Activated T-cell treated with anti-CD3 and anti-CD28 coated beads for 1 hour (primary cell): ENCODE data around the gene SORBS1.

ENCODE experiments used
- DNase-seq: peaks from one replicate; pipeline ENCODE4 v3.0.0-alpha.2; 2020; ENCODE audit warnings: low read depth

SORBS1 gene

DNA sequence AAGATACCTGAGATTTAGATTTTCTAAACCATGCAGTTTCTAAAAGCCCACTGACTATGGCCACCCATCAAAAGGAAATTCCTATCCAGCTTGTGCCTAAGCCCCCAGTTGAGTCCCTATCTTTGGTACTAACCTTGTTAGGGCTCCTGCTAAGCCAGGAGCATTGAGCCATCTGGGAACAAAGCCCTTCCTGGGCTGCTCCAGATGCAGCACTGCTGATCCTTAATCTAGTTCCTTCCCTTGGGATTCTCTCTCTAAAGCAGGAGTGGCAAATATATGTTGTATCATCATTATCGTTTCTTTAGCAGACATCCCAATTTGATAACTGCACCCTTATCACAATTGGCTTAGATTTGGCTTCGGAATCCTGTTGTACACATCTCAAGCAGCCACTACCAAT, 245.7 kb downstream of the SORBS1 start:
- DNase-seq: no peak

DNA sequence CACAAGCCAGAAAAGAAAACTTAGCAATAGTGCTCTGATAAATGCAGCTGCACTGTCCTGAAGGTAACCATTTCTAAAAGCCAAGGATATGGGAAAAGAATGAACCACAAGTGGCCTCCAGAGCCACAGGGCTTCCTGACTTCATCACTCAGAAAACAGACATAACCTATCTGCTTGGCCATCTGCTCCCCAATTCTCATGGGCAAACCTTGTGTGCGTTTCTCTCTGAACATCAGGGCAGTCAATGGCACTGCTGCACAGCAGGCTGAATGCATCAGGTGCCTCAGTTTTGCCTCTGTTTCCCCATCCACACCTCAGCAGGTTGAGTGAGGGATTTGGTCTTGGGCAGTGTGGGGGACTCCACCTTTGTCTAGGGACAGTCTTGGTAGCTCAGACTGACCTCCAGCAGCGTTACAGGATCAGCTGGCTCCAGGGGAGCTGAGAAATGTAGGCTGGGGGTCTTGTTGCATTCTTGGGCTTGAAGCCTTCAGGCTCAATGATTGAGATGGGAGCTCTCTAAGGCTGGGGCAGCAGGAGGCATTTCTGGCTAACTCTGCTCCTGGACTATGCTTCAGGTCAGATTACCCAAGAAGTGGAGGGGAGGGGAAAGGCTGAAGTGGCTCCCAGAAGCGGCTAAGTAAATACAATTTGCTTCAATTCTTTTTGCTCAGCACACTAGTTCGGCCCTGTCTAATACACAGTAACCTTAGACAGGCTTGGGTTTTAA, 246.8 kb downstream of the SORBS1 start:
- DNase-seq: no peak

DNA sequence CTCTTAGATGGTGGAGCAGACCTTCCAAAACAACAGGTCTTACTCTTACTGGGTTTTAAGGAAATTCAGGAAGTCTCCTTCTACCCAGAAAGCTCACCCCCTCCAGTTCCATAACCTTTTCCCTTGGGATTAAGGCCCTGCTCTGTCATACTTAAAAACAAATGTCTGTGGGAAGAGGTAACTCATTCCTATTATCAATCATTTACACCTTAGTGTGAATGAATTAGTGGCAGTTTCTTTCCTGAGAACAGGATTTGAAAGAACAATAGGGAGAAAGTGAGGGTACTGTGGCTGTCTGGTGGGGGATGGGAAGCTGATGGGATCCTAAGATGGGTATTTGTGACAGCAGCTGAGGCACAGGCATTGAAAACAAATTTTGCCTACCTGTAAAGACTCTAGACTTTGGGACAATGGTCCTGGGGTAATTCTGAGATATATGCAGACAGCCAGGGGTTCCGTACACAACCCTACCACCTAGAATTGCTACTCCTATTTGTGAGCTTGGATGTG, 248.1 kb downstream of the SORBS1 start:
- DNase-seq: no peak

DNA sequence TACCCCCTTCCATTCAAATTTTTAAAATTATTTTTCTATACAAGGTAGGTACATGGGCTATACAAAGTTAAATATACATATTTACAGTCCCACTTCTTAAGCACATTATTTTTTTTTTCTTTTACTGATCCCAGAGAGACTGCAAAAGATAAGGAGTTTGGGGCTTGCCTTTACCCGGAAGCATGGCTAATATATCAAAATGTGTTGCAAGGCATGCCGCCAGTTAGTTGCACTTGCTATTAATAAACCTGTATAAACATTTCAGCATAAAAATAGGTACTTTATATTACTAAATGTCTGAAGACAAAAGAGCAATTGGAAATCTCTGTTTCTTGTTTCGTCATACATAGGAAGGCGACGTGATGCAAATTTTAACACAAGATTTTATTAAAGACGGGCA, 248.9 kb downstream of the SORBS1 start:
- DNase-seq: no peak

DNA sequence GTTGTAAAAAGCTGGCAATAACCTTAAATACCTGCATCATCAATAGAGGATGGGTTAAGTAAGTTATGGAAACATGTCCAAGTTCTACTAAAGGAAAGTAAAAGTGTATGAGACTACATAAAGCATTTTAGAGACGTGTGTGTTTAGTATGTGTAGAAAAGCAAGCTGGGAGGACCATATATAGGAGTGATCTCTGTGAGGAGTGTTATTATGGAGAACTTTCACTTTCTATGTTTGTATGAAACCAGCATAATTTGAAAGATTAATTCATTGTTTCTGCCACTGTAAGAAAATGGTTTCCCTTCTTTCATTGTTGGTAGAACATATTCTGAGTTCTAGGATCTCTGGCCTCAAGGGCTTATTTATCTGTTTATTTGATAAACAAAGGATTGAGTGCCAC, 251.2 kb downstream of the SORBS1 start:
- no peak for DNase-seq

DNA sequence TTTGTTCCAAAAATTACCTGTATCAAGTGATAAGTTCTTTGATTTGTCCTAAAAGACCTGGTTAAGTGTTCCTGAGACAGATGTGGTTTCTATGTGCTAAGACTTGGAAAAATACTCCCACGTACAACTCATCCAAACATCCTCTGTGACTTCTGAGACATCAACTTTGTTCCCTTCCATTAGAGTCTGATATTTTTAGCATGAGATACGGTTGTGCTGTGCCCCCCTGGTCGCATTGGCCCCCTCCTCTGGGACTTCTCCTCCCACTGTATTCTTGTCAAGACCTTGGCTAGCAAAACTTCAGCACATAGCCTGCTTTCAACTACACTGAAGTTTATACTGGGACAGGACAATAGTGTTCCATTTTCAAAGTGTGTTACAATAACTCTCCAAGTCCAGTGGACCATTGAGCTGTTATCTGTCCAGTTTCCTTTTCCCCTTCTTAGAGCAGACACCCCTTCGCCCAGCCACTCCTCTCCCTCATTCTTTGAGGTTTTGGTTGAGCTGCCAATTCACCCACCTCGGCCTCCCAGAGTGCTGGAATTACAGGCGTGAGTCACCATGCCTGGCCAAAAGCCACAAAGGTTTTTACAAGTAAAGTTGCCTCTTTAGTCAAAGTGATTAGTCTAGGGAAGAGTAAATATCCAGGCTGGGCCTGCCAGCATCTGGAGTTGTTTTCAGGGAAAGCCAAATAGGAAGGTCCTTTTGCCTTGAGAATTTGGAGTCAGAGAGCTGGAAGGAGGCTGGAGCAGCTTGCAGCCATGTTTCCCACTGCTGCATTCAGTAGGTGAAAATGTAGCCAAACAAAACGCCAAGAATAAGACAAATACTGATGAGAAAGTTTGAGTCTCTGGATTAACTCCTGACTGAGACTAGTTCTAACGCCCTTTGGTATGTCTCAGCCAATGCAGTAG, 252.5 kb downstream of the SORBS1 start:
- no peak for DNase-seq

DNA sequence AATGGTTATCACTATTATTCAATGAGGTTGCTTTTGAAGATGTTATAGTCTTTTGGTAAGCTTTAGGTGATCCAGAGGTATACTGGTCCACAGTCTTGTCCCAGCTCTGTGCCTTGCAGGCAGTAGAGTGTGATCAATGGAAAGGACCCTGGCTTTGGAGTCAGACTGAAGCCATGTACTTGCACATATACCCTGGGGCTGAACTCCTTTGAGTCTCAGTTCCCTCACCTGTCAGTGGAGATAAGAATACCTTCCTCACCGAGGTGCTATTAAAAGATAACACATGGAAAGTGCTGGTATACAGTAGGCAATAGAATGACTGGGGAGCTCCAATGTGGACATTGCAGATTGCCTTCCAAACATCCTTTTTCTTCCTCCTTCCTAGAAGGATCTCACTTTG, 254.3 kb downstream of the SORBS1 start:
- no peak for DNase-seq

DNA sequence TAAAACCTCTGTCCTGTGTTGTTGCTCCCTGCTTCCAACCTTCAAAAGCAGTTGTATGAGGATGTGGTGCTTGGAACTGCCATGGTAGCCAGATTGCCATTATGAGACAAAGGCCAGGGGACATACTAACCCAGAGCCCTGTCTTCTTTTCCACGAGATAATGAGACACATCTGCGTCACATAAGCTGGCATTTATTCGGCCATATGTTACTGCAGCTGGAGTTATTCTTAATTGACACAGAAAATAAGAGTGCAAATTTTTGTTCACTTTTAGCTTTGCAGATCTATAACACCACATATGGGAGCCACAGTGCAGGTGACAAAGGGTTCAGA, 254.9 kb downstream of the SORBS1 start:
- DNase-seq: no peak

DNA sequence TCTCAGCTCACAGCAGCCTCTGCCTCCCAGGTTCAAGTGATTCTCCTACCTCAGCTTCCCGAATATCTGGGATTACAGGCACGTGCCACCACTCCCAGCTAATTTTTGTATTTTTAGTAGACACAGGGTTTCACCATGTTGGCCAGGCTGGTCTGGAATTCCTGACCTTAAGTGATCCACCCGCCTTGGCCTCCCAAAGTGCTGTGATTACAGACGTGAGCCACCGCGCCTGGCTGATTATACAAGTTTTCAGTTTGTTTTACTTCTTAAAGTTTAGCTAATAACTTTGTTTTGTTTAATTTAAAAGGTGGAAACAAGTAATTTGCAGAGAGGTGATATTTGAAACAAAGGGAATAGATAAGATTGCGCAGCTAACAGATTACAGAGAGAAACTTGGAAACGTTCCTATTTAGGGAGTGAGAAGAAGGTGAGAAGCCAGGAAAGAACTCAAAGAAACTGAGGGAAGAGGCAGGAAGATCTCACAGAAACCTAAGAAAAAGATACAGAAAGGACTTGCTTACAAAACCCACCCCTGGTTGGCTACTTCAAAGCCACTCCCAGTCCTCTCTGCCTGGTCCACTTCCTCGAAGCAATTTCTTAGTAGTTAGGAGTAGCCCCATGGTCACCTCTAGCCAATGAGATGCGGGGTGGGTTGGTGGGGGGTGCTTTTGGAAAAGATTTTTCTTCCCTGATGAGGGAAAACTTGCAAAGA, 255.4 kb downstream of the SORBS1 start:
- DNase-seq: no peak

DNA sequence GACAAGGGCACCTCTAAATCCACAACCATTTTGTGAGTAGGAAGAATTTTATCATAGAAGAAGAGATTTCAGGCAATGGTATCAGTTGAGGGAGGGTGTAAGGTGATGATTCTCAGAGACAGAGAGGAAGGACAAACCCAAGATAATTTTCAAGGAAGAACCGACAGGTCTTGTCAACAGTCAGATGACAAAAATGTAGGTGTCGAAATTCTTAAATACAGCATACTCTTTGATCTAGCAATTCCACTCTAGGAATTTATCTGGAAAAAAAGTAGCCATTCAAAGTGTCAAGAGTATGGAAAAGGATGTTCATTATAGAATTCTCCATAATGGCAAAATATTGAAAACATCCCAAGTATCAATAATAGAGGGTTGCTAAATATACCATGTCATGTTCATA, 256.2 kb downstream of the SORBS1 start:
- DNase-seq: no peak

DNA sequence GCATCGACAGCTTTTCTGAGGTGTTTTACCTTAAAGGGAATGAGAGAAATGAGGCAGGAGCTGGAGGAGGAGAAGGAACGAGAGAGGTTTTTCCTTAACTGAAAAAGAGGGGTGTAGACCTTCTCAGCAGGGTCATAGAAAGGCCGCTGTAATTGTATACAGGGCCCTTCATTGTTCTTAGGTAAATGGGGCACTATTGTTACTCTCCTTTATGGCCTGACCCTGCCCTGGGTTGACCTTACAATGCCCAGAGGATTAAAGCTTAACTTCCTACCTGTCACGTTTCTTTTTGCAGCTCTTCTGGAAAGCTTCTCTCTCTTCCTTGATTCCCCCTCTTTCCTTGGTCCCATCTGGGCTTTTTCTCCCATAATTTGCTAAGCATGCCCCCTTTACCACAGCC, 256.7 kb downstream of the SORBS1 start:
- no peak for DNase-seq

DNA sequence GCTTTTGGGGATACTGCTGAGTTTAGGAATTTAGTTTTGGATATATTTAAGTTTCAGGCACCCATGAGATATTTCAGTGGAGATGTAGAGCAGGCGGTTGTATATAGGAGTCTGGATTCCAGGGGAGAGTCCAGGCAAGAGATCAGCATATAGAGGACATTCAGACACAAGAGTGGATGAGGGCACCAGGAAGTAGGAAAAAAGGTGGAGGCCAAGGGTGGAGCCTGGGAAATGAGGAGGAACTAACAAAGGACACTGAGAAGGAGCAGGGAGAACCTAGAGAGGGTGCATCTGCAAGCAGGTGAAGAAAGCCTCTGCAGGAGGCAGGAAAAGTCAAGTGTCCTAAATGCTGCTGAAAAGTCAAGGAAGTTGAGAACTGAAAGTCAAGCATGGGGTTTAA, 257.2 kb downstream of the SORBS1 start:
- DNase-seq: no peak

DNA sequence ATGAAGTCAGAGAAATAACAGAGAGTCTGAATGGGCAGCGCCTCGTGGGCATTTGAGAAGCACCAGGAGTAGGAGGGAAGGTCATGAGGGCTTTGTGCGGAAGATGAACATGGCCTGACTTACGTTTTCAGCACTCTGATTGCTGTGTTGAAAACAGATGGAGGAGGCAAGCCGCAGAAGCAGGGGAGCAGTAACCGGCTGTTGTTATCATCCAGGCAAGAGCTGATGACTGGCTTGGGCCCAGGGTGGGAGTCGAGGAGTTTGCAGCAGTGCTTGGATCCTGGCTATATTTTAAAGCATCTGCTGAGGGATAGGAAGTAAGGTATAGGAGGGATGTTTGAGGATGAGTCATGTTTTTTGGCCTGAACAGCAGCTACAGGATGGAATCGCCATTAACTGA, 257.6 kb downstream of the SORBS1 start:
- no peak for DNase-seq

DNA sequence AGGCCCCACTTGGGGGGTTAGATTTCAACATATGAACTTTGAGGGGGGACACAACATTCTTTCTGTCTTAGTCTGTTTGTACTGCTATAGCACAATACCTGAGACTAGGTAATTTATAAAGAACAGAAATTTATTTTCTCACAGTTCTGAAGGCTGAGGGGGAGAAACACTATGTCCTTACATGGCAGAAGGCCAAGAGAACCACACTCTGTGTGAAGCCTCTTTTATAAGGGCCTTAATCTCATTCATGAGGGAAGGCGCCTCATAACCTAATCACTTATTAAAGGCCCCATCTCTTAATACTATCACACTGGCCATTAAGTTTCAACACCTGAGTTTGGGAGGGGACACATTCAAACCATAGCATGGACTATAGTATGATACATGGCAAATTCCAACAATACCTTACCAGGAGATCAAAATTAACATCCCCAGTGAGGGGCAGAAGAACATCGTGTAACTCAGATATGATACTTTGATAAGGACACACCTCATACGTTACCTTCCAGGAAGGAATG, 261.1 kb downstream of the SORBS1 start:
- no peak for DNase-seq

DNA sequence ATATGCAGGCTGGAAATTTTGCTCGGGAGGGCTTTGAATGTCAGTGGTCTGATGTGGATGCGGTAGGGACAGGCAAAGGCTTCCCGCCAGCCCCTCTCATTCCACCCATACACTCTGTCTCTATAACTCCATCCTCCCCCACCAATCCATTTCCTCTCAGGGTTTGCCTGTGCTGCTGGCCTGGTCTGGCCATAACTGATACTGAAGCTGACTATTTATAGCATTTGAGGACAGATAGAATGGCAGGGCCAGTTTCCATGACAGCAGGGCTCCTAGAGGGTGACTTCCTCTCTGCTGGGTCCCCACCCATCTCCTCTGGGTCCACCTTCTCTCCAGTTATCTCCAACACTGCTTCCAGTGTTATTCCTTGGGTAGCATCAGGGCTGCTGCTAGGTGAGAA, 263.8 kb downstream of the SORBS1 start:
- no peak for DNase-seq

DNA sequence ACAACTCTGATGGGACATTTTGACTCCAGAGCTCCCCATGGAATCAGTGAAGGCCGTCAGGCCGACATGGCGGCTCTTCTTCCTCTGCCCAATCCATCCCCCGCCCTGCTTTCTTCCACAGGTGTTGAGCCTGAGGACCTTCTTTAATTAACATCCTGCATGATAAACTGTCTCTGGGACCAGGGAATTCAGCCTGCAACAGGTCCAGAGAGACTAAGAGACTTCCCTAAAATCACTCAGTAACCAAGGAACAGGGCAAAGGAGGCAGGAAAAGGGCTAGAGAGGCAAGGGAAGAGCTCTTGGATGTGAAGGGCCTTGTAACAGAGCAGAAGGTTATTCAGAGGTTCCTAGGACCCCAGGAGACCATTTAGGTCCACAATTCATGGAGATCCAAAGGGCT, 264.4 kb downstream of the SORBS1 start:
- DNase-seq: no peak

DNA sequence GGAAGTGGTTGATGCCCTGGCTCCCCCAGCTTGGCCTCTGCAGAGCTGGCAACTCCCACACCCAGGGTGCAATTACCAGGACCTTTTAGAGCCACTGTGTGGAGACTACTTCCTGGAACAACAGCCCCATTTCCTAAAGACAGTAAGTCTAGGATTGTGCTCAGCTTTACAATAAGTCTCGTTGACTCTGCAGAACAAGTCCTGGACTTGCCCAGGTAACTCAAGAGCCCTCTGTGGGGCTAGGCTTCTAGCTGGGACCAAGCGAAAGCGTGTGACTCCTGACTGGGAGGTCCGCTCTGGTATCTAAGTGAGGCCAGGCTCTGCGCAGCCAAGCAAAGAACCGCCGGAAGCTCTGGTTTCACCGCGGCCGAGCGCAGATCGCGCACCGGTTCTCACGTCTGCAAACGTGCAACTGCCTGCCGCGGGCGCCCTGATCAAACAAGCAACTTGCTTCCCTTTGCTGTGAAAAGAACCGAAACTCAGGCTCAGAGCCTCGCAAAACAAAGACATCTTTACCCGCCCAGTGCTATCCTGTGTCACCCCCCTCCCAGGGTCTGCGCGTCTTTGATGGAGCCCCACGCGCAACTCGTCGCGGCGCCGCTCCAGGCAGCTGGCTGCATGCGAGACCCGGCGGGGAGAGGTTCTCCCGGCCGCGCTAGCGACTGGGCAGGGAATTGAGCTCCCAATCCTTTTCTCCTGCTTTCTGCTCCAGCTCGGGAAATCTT, 266.0 kb downstream of the SORBS1 start:
- DNase-seq: peak; percentile 3

DNA sequence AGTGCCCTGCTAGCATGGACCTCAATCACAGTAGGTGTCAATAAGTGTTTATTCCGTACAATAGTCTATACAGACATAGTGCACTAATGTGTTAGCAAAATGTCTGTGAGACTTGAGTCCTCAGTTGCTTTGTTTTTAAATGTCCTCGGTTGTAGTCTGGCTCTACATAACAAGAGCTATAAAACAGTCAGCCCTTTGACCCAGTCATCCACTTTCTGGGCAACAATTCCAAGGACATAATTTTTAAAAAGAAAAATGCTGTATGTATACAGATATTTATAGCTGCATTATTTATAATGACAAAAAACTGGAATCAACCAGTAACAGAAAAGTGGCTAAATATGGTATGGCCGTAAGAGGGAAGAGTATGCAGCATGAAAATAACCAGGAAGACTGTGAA, 267.5 kb downstream of the SORBS1 start:
- DNase-seq: no peak

DNA sequence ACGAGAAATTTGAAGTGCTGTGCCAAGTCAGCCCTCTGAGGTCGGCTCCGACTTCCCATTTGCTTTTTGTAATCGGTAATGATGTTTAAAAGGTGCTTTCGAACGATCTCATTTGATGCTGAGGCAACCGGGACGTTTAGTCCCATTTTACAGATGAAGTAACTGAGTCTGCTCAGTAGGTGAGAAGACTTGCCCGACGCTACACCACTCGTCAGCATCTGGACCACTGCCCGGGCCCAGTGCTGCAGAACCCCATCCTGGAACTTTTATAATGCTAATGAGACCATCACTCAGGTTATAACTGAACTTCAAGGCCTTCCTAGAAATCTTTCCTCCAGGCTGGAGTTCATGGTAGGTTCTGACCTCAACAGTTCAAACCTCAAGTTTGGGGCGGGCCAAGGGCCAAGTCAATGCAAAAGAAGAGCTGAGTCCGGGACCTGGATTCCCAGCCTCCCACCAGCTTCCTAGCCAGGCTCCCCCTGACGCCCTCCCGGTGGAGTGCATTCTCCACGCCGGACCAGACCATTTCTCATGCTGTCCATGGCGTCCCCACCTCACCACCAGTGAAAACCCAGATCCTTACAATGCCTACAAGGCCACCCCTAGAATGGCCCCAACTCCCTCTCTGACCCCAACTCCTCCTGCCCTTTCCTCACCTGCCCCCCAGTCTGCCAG, 269.7 kb downstream of the SORBS1 start:
- DNase-seq: no peak

DNA sequence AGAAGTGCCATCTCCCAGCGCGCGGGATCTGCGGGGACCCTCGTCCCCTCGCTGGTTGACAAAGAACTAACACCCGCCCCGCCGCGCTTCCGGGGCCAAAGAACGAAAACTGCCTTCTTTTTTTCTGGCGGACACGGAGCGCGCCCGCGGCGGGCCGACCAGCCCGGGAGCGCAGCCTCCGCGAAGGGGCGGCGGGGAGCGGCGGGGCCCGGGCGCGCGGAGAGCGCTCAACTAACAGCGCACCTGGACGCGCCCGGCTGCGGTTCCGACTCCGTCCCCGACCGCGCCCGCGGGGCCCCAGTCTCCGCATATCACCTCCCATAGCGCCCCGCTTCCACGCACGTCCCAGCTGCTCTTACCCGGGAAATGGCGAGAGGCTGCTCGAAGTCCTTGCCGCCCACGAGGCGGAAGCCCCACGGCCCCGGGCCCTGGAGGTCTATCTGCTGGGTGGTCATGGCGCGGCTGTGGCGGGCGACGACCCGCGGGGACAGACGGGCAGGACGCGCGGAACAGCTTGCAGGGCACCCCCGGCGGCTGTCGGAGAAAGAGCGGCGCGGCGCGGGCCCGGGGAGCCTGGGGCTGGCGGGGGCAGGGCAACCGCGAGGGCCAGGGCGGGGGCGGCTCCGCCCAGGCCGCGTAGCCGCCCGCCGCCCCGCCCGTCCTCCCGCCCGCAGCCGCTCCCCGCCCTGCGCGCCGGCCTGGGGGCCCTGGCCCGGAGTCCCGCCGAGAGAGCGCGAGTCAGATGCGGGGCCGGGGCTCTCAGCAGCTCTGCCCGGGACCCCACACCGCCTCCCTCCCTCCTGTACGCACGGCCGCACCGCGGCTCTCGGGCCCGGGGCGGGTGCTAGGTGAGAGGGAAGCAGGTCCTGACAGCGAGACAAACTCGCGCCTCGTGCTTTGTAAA, 270.5 kb downstream of the SORBS1 start, which contains the start of gene PDLIM1:
TSS of gene PDLIM1 (minus strand) at position 543 of the 904 bp plus-strand sequence. CDS start at position 455, 88 bp downstream.
- DNase-seq: peak; percentile 3
